ENCODE measurements around the gene AUTS2.
"Not testable (repeated sequence)": the region's sequence is repeated elsewhere in the genome, so short reads cannot be mapped to it uniquely, and the experiment has no call there.

The AUTS2 gene

GRCh38 chr7:70787286-70787685 lies 1189.0 kb downstream of the AUTS2 start:
- DNase-seq (ENCODE audit: low read depth), result no peak

GRCh38 chr7:70787771-70788170 lies 1189.5 kb downstream of the AUTS2 start:
- no peak for DNase-seq (ENCODE audit: low read depth)

- DNase-seq (ENCODE audit: low read depth), result no peak
Observed at GRCh38 chr7:70788276-70788675, 1190.0 kb downstream of the AUTS2 start.

GRCh38 chr7:70789481-70790214 lies 1191.4 kb downstream of the AUTS2 start:
- DNase-seq (ENCODE audit: low read depth), result no peak

- no peak for DNase-seq (ENCODE audit: low read depth)
Observed at GRCh38 chr7:70790215-70791073, 1192.2 kb downstream of the AUTS2 start.

GRCh38 chr7:70791341-70791740 lies 1193.1 kb downstream of the AUTS2 start:
- no peak for DNase-seq (ENCODE audit: low read depth)

GRCh38 chr7:70793060-70793459 lies 1194.8 kb downstream of the AUTS2 start:
- no peak for DNase-seq (ENCODE audit: low read depth)

GRCh38 chr7:70793821-70794220 lies 1195.5 kb downstream of the AUTS2 start:
- no peak for DNase-seq (ENCODE audit: low read depth)

GRCh38 chr7:70794962-70795361 lies 1196.7 kb downstream of the AUTS2 start:
- no peak for DNase-seq (ENCODE audit: low read depth)

- DNase-seq (ENCODE audit: low read depth), result no peak
Observed at GRCh38 chr7:70795948-70796347, 1197.7 kb downstream of the AUTS2 start.

- DNase-seq (ENCODE audit: low read depth), result no peak
Observed at GRCh38 chr7:70797109-70797514, 1198.8 kb downstream of the AUTS2 start.

GRCh38 chr7:70799841-70800405 lies 1201.6 kb downstream of the AUTS2 start:
- no peak for DNase-seq (ENCODE audit: low read depth)

- DNase-seq (ENCODE audit: low read depth), result no peak
Observed at GRCh38 chr7:70805360-70805759, 1207.1 kb downstream of the AUTS2 start.

- no peak for DNase-seq (ENCODE audit: low read depth)
Observed at GRCh38 chr7:70807650-70808049, 1209.4 kb downstream of the AUTS2 start.

GRCh38 chr7:70808876-70809275 lies 1210.6 kb downstream of the AUTS2 start:
- no peak for DNase-seq (ENCODE audit: low read depth)

- DNase-seq (ENCODE audit: low read depth), result no peak
Observed at GRCh38 chr7:70810558-70811139, 1212.4 kb downstream of the AUTS2 start.

- DNase-seq (ENCODE audit: low read depth), result no peak
Observed at GRCh38 chr7:70812511-70812910, 1214.2 kb downstream of the AUTS2 start.

- DNase-seq (ENCODE audit: low read depth), result not testable (repeated sequence)
Observed at GRCh38 chr7:70822490-70822889, 1224.2 kb downstream of the AUTS2 start.

GRCh38 chr7:70829221-70830059 lies 1231.2 kb downstream of the AUTS2 start:
- DNase-seq (ENCODE audit: low read depth), result peak; percentile 18

- no peak for DNase-seq (ENCODE audit: low read depth)
Observed at GRCh38 chr7:70830060-70830395, 1231.8 kb downstream of the AUTS2 start.

- no peak for DNase-seq (ENCODE audit: low read depth)
Observed at GRCh38 chr7:70830426-70830825, 1232.2 kb downstream of the AUTS2 start.

GRCh38 chr7:70833726-70834125 lies 1235.5 kb downstream of the AUTS2 start:
- no peak for DNase-seq (ENCODE audit: low read depth)
